Mesothelial cell of epicardium (in vitro differentiated cells): ENCODE data around the gene CACNA1C. TPM values are rescaled to one million over a fixed set of nuclear protein-coding genes. Genes with fewer than 3 reads are reported as not detected.

Experiments
- DNase-seq, 2 experiments: peaks; one replicate each; pipeline ENCODE4 v3.0.0; 2021; ENCODE audit warnings: low spot score in 2 of 2; ENCODE audit not compliant: unreplicated experiment in 2 of 2
- H3K27ac Mint-ChIP-seq: 2 replicates; pipeline ENCODE4 v1.8.0; 2021; ENCODE audit warnings: mixed read lengths
- H3K27me3 Mint-ChIP-seq: 2 replicates; pipeline ENCODE4 v1.8.0; 2021; ENCODE audit warnings: low read depth, mixed read lengths
- H3K36me3 Mint-ChIP-seq: 2 replicates; pipeline ENCODE4 v1.8.0; 2021; ENCODE audit warnings: mixed read lengths
- H3K4me1 Mint-ChIP-seq: 2 replicates; pipeline ENCODE4 v1.8.0; 2021; ENCODE audit warnings: mixed read lengths
- H3K4me3 Mint-ChIP-seq: 2 replicates; pipeline ENCODE4 v1.8.0; 2021; ENCODE audit warnings: mild to moderate bottlenecking, moderate library complexity, mixed read lengths
- H3K9me3 Mint-ChIP-seq: 2 replicates; pipeline ENCODE4 v1.8.0; 2021; ENCODE audit warnings: mixed read lengths
- total RNA-seq: library from RNA; stranded (reverse); gene quantifications from 3 replicates; pipeline ENCODE4 v1.2.1, GENCODE V29; 2021
- TF ChIP-seq, protein P1 (sequence below): fragments of 200-600 bp; sonication (generic); IDR thresholded peaks from one replicate; pipeline ENCODE4 v1.5.0; 2021; ENCODE audit warnings: antibody characterized with exemption; ENCODE audit not compliant: unreplicated experiment

The CACNA1C gene
- total RNA-seq, 1 donor from 2014 or later = 33.6 TPM

DNA sequence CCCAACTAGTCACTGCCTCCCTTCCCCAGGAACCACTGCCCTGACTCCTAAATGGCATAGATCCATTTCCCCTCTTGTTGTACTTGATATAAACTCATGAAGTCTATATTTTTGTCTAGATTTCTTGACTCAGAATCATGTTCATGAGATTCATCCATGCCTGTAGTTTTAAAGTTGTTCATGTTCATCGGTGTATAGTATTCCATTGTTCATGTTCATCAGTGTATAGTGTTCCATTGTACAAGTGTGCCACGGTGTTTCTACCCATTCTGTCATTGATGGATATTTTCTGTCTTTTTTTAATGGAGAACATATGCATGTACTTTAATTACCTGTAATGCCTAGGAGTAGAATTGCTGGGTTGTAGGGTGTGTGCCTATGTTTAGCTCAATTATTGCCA is 261.7 kb downstream of the CACNA1C start:
- no peaks in the 10 kb centered on the region for H3K27me3 Mint-ChIP-seq
- peaks cover 2% of the 10 kb centered on the region for H3K36me3 Mint-ChIP-seq
- no peak overlapping the region for H3K4me3 Mint-ChIP-seq
- peaks cover 22% of the 10 kb centered on the region for H3K4me1 Mint-ChIP-seq
- TF ChIP-seq, protein P1, sequence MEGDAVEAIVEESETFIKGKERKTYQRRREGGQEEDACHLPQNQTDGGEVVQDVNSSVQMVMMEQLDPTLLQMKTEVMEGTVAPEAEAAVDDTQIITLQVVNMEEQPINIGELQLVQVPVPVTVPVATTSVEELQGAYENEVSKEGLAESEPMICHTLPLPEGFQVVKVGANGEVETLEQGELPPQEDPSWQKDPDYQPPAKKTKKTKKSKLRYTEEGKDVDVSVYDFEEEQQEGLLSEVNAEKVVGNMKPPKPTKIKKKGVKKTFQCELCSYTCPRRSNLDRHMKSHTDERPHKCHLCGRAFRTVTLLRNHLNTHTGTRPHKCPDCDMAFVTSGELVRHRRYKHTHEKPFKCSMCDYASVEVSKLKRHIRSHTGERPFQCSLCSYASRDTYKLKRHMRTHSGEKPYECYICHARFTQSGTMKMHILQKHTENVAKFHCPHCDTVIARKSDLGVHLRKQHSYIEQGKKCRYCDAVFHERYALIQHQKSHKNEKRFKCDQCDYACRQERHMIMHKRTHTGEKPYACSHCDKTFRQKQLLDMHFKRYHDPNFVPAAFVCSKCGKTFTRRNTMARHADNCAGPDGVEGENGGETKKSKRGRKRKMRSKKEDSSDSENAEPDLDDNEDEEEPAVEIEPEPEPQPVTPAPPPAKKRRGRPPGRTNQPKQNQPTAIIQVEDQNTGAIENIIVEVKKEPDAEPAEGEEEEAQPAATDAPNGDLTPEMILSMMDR = no peak
- H3K27ac Mint-ChIP-seq = no peak overlapping the region
- no peak for DNase-seq
- H3K9me3 Mint-ChIP-seq = peaks cover 3% of the 10 kb centered on the region

DNA sequence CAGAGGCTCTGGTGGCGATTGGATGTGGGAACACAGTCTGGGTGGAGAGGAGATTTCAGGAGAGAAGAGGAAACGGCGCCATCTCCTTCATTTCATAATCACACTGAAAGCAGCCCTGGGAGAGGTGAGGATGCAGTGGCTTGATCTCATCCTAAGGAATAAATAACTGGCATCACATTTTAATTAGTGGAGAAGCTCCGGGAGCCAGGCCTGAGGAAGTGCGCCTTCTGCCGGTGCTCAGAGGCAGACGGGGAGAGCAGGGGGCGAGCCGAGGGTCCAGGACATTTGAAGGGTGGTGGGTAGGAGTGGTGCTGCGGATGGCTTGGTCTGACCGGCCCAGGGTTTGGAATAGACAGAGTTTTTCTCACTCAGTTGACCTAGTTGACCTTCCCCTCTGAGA is 265.0 kb downstream of the CACNA1C start:
- no peak overlapping the region for H3K27ac Mint-ChIP-seq
- H3K4me1 Mint-ChIP-seq = peaks cover 26% of the 10 kb centered on the region

DNA sequence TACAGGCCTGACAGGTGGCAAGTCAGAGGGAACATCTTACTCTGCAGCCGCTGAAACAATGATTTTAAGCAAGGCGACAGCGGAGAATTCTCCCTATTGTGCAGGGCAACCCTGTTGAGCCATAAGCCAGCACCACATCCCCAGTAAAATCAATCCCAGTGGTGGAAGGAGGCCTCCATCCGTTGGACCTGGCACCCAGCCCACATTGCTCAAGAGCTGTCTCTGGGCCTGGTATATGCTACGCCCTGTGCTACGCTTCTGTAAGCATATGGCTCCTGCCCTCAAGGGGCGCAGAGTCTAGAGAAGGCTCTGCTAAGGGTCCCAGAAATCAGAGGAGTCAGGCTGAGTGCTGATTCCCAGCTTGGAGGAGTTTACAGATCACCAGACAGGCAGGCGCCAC is 265.5 kb downstream of the CACNA1C start:
- peaks cover 26% of the 10 kb centered on the region for H3K4me1 Mint-ChIP-seq
- H3K4me3 Mint-ChIP-seq = no peak overlapping the region
- peak overlapping the region; percentile 40 for H3K27ac Mint-ChIP-seq
- H3K9me3 Mint-ChIP-seq = peaks cover 3% of the 10 kb centered on the region
- peaks cover 2% of the 10 kb centered on the region for H3K36me3 Mint-ChIP-seq
- no peak for DNase-seq
- TF ChIP-seq, protein P1 = no peak
- H3K27me3 Mint-ChIP-seq = no peaks in the 10 kb centered on the region

More for the DNA sequence above, 265.0 kb downstream of the CACNA1C start:
- Mint-ChIP-seq H3K4me3 (no peak overlapping the region), H3K27me3 (no peaks in the 10 kb centered on the region), H3K9me3 (peaks cover 3% of the 10 kb centered on the region), H3K36me3 (peaks cover 2% of the 10 kb centered on the region)
- no peak for DNase-seq
- TF ChIP-seq, protein P1 = no peak

DNA sequence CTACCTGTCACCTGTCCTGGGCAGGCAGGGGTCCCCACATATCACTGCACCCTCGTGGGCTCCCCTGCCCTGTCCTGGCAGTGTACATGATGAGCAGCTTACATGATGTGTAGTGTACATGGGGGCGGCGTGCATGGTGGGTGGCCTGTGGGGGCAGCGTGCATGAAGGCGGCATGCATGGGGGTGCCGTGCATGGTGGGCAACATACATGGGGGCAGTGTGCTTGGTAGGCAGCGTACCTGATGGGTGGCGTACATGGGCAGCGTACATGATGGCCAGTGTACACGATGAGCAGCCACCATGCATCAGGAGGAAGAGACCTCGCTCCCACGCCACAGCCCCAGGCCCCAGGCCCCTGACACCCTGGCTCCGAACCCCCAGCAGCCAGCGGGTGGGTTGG is 266.3 kb downstream of the CACNA1C start:
- Mint-ChIP-seq H3K4me1 (peaks cover 33% of the 10 kb centered on the region), H3K27me3 (no peaks in the 10 kb centered on the region), H3K36me3 (peaks cover 2% of the 10 kb centered on the region), H3K4me3 (no peak overlapping the region), H3K27ac (peak overlapping the region; percentile 95), H3K9me3 (peaks cover 3% of the 10 kb centered on the region)
- TF ChIP-seq, protein P1 = no peak
- DNase-seq = no peak

DNA sequence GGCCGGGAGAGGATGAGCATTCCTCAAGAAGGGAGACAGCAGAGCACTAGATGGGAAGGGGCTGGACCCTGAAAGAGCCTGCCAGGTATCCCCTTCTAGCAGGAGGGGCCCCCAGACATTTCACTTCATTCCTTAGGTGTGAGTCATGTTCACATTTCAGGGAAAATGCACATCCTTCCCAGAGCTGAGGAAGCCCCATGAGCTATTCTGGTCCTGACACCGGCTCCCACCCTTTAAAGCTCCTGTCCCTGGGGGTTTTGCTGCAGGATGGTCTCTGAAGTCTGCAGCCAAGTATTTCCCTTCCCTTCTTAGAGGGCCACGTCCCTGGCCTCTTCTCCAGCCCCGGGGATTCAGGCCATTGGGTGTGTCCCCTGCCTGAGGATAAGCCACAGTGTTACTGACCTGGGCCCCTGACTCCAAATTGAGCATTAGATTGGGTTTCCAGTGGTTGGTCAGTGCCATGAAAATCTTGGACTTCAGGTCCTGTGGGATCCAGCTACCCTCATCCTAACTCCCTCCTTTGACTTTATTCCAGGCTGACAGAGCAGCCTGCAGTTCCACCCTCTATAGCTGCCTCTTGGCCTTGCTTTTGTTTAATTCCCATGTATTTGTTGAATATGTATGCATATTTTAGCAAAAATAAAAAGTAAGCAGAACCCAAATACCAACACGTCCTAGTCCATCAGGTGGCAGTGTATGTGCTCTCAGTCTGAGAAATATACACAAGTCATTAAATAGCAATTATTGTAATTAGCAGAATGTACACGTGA is 267.1 kb downstream of the CACNA1C start:
- Mint-ChIP-seq H3K4me3 (no peak overlapping the region), H3K27me3 (no peaks in the 10 kb centered on the region), H3K9me3 (no peaks in the 10 kb centered on the region), H3K27ac (peak overlapping the region; percentile 95), H3K4me1 (peaks cover 39% of the 10 kb centered on the region), H3K36me3 (no peaks in the 10 kb centered on the region)
- no peak for DNase-seq
- TF ChIP-seq, protein P1 = no peak
